Measurements from ENCODE around the gene DSG4.
"Not testable (repeated sequence)": the region's sequence is repeated elsewhere in the genome, so short reads cannot be mapped to it uniquely, and the experiment has no call there.

The DSG4 gene

GRCh38 chr18:31376477-31376876, at the start of gene DSG4:
TSS of gene DSG4 (plus strand) at chr18:31376777. CDS start at chr18:31376912, 135 bp downstream.
- DNase-seq: no peak

- DNase-seq: no peak
Measured at GRCh38 chr18:31329787-31330438, 46.7 kb upstream of the DSG4 start.

GRCh38 chr18:31343454-31343853, 33.1 kb upstream of the DSG4 start:
- no peak for DNase-seq

GRCh38 chr18:31353336-31353735, 23.2 kb upstream of the DSG4 start:
- not testable (repeated sequence) for DNase-seq

GRCh38 chr18:31354990-31355389, 21.6 kb upstream of the DSG4 start:
- DNase-seq: no peak

GRCh38 chr18:31356025-31356424, 20.6 kb upstream of the DSG4 start:
- no peak for DNase-seq

GRCh38 chr18:31364190-31364589, 12.4 kb upstream of the DSG4 start:
- no peak for DNase-seq

GRCh38 chr18:31369478-31369877, 7.1 kb upstream of the DSG4 start:
- no peak for DNase-seq

- no peak for DNase-seq
Measured at GRCh38 chr18:31371989-31372388, 4.6 kb upstream of the DSG4 start.

- no peak for DNase-seq
Measured at GRCh38 chr18:31373641-31374040, 2.9 kb upstream of the DSG4 start.

GRCh38 chr18:31380912-31381311, 4.3 kb downstream of the DSG4 start:
- no peak for DNase-seq

GRCh38 chr18:31382107-31382506, 5.5 kb downstream of the DSG4 start:
- no peak for DNase-seq

GRCh38 chr18:31386741-31387140, 10.2 kb downstream of the DSG4 start:
- DNase-seq: no peak

GRCh38 chr18:31393286-31393685, 16.7 kb downstream of the DSG4 start:
- DNase-seq: no peak

- DNase-seq: no peak
Measured at GRCh38 chr18:31396796-31397612, 20.4 kb downstream of the DSG4 start.

- DNase-seq: no peak
Measured at GRCh38 chr18:31398191-31398590, 21.6 kb downstream of the DSG4 start.

GRCh38 chr18:31399306-31400032, 22.9 kb downstream of the DSG4 start:
- no peak for DNase-seq

- DNase-seq: no peak
Measured at GRCh38 chr18:31401156-31402025, 24.8 kb downstream of the DSG4 start.

GRCh38 chr18:31402026-31402373, 25.4 kb downstream of the DSG4 start:
- no peak for DNase-seq

GRCh38 chr18:31403409-31403808, 26.8 kb downstream of the DSG4 start:
- no peak for DNase-seq

- no peak for DNase-seq
Measured at GRCh38 chr18:31407649-31408048, 31.1 kb downstream of the DSG4 start.

GRCh38 chr18:31409276-31409675, 32.7 kb downstream of the DSG4 start:
- DNase-seq: no peak
